ENCODE results near the gene WDR12.
"Not testable (repeated sequence)": the region's sequence is repeated elsewhere in the genome, so short reads cannot be mapped to it uniquely, and the experiment has no call there.

WDR12 gene

GRCh38 chr2:202911512-202912341 lies at the start of gene WDR12, which contains the start of gene CARF:
Gene WDR12, minus strand, starts transcription at chr2:202911673. Its CDS starts 197 bp downstream, at chr2:202911476.
Gene CARF, plus strand, starts transcription at chr2:202912275. Its CDS starts 29,628 bp downstream, at chr2:202941903.
- peak; percentile 94 for DNase-seq

- DNase-seq: no peak
Observed at GRCh38 chr2:202960524-202960923, 49.1 kb upstream of the WDR12 start.

- DNase-seq: no peak
Observed at GRCh38 chr2:202950592-202950991, 39.1 kb upstream of the WDR12 start.

- not testable (repeated sequence) for DNase-seq
Observed at GRCh38 chr2:202949333-202949732, 37.9 kb upstream of the WDR12 start.

GRCh38 chr2:202945497-202945896 lies 34.0 kb upstream of the WDR12 start:
- DNase-seq: no peak

- peak; percentile 6 for DNase-seq
Observed at GRCh38 chr2:202944816-202945215, 33.3 kb upstream of the WDR12 start.

- DNase-seq: peak; percentile 49
Observed at GRCh38 chr2:202944408-202944807, 32.9 kb upstream of the WDR12 start.

GRCh38 chr2:202941771-202942170 lies 30.3 kb upstream of the WDR12 start:
- DNase-seq: peak; percentile 57

GRCh38 chr2:202938960-202939359 lies 27.5 kb upstream of the WDR12 start:
- no peak for DNase-seq

- DNase-seq: no peak
Observed at GRCh38 chr2:202934456-202934855, 23.0 kb upstream of the WDR12 start.

- no peak for DNase-seq
Observed at GRCh38 chr2:202933958-202934357, 22.5 kb upstream of the WDR12 start.

GRCh38 chr2:202933139-202933510 lies 21.7 kb upstream of the WDR12 start:
- no peak for DNase-seq

GRCh38 chr2:202932425-202933138 lies 21.1 kb upstream of the WDR12 start:
- peak; percentile 50 for DNase-seq

- DNase-seq: no peak
Observed at GRCh38 chr2:202918860-202919259, 7.4 kb upstream of the WDR12 start.

GRCh38 chr2:202912342-202913201 lies 1.1 kb upstream of the WDR12 start:
- DNase-seq: not testable (repeated sequence)

- no peak for DNase-seq
Observed at GRCh38 chr2:202911203-202911511, 316 bp downstream of the WDR12 start.

GRCh38 chr2:202910698-202911097 lies 775 bp downstream of the WDR12 start:
- no peak for DNase-seq

GRCh38 chr2:202910250-202910649 lies 1.2 kb downstream of the WDR12 start:
- not testable (repeated sequence) for DNase-seq

GRCh38 chr2:202909394-202910192 lies 1.9 kb downstream of the WDR12 start:
- no peak for DNase-seq

- no peak for DNase-seq
Observed at GRCh38 chr2:202908186-202908585, 3.3 kb downstream of the WDR12 start.

GRCh38 chr2:202905507-202905906 lies 6.0 kb downstream of the WDR12 start:
- not testable (repeated sequence) for DNase-seq

GRCh38 chr2:202885190-202885589 lies 26.3 kb downstream of the WDR12 start:
- DNase-seq: no peak

Measured in fibroblast of skin of right biceps (primary cell).